GM23338 (cell line): ENCODE measurements around the gene PERM1. TPM values are rescaled to one million over a fixed set of nuclear protein-coding genes. Genes with fewer than 3 reads are reported as not detected.

Source experiments
- ATAC-seq: fragments of 200-7000 bp; cut with Tn5 transposase; 3 replicates; pipeline ENCODE4 v1.9.1; 2020
- DNase-seq: peaks from one replicate; pipeline ENCODE4 v3.0.0-alpha.2; 2015; ENCODE audit warnings: low spot score
- H2AFZ ChIP-seq: fragments of 200-600 bp; sonication (generic); 2 replicates; pipeline ENCODE4 v1.8.0; 2016; ENCODE audit warnings: antibody characterized with exemption, mild to moderate bottlenecking, moderate library complexity
- H3F3A ChIP-seq: fragments of 200-600 bp; sonication (generic); replicated peaks from 2 replicates; pipeline ENCODE4 v1.8.0; 2017; ENCODE audit warnings: antibody characterized with exemption, mixed run types, low read depth
- H3K27ac ChIP-seq: fragments of 200-600 bp; sonication (generic); 2 replicates; pipeline ENCODE4 v1.6.1; 2016; ENCODE audit warnings: low read depth
- H3K27me3 ChIP-seq: fragments of 200-600 bp; sonication (generic); 2 replicates; pipeline ENCODE4 v1.8.0; 2016; ENCODE audit warnings: mild to moderate bottlenecking, mixed run types, moderate library complexity; ENCODE audit not compliant: insufficient read depth
- H3K36me3 ChIP-seq: fragments of 200-600 bp; sonication (generic); 2 replicates; pipeline ENCODE4 v1.8.0; 2016; ENCODE audit warnings: mild to moderate bottlenecking; ENCODE audit not compliant: insufficient read depth
- H3K4me1 ChIP-seq: fragments of 200-600 bp; sonication (generic); 2 replicates; pipeline ENCODE4 v1.8.0; 2016; ENCODE audit warnings: mild to moderate bottlenecking, moderate library complexity; ENCODE audit not compliant: insufficient read depth
- H3K4me2 ChIP-seq: fragments of 200-600 bp; sonication (generic); 2 replicates; pipeline ENCODE4 v1.7.1; 2017; ENCODE audit warnings: mixed run types
- H3K4me3 ChIP-seq: fragments of 200-600 bp; sonication (generic); 2 replicates; pipeline ENCODE4 v1.6.1; 2016; ENCODE audit warnings: mixed run types
- H3K79me2 ChIP-seq: fragments of 200-600 bp; sonication (generic); replicated peaks from 2 replicates; pipeline ENCODE4 v1.8.0; 2017; ENCODE audit warnings: mild to moderate bottlenecking; ENCODE audit not compliant: insufficient read depth
- H3K9me2 ChIP-seq: fragments of 200-600 bp; sonication (generic); 2 replicates; pipeline ENCODE4 v1.8.0; 2017; ENCODE audit not compliant: insufficient read depth
- H4K20me1 ChIP-seq: fragments of 200-600 bp; sonication (generic); replicated peaks from 2 replicates; pipeline ENCODE4 v1.8.0; 2017; ENCODE audit warnings: mild to moderate bottlenecking; ENCODE audit not compliant: insufficient read depth
- H3K27ac Mint-ChIP-seq: 2 replicates; pipeline ENCODE4 v1.8.0; 2020; ENCODE audit warnings: inconsistent platforms, mild to moderate bottlenecking, moderate library complexity, mixed read lengths
- H3K27me3 Mint-ChIP-seq: 3 replicates; pipeline ENCODE4 v1.8.0; 2022; ENCODE audit warnings: low read depth, mild to moderate bottlenecking, moderate library complexity, mixed read lengths, inconsistent platforms; ENCODE audit not compliant: insufficient read depth, poor library complexity
- H3K36me3 Mint-ChIP-seq: 3 replicates; pipeline ENCODE4 v1.8.0; 2021; ENCODE audit warnings: low read depth, mild to moderate bottlenecking, inconsistent platforms, moderate library complexity, mixed read lengths
- H3K4me1 Mint-ChIP-seq: 3 replicates; pipeline ENCODE4 v1.8.0; 2020; ENCODE audit warnings: mild to moderate bottlenecking, inconsistent platforms, mixed read lengths
- H3K4me3 Mint-ChIP-seq: 3 replicates; pipeline ENCODE4 v1.8.0; 2021; ENCODE audit warnings: moderate library complexity, mild to moderate bottlenecking, inconsistent platforms, mixed read lengths
- H3K9me3 Mint-ChIP-seq: 3 replicates; pipeline ENCODE4 v1.8.0; 2020; ENCODE audit warnings: moderate library complexity, mild to moderate bottlenecking, inconsistent platforms, mixed read lengths
- CREB1 ChIP-seq: fragments of 250-450 bp; sonication (Bioruptor Pico); IDR thresholded peaks from 2 replicates; pipeline ENCODE4 v1.5.0; 2020; ENCODE audit warnings: low read depth, mild to moderate bottlenecking, moderate library complexity
- EZH2 ChIP-seq: fragments of 200-600 bp; sonication (generic); IDR thresholded peaks from one replicate; pipeline ENCODE4 v1.8.0; 2017; ENCODE audit warnings: antibody characterized with exemption, mild to moderate bottlenecking, low read depth; ENCODE audit not compliant: unreplicated experiment
- JUNB ChIP-seq: IDR thresholded peaks from one replicate; pipeline ENCODE4 v1.6.1; 2016; ENCODE audit warnings: antibody characterized with exemption; ENCODE audit not compliant: unreplicated experiment
- NANOG ChIP-seq: IDR thresholded peaks from 2 replicates; pipeline ENCODE4 v1.6.1; 2016; ENCODE audit warnings: antibody characterized with exemption, borderline replicate concordance
- POLR2AphosphoS5 ChIP-seq: IDR thresholded peaks from 2 replicates; pipeline ENCODE4 v1.6.1; 2016; ENCODE audit warnings: antibody characterized with exemption, low read depth
- REST ChIP-seq: IDR thresholded peaks from one replicate; pipeline ENCODE4 v1.6.1; 2018; ENCODE audit warnings: antibody characterized with exemption; ENCODE audit not compliant: unreplicated experiment
- STAT1 ChIP-seq: IDR thresholded peaks from one replicate; pipeline ENCODE4 v1.6.1; 2016; ENCODE audit warnings: antibody characterized with exemption; ENCODE audit not compliant: unreplicated experiment
- ZNF114 ChIP-seq: fragments of 250-450 bp; sonication (Bioruptor Pico); IDR thresholded peaks from 2 replicates; pipeline ENCODE4 v1.5.0; 2020; ENCODE audit warnings: mild to moderate bottlenecking, moderate library complexity
- ZNF331 ChIP-seq: fragments of 250-450 bp; sonication (Bioruptor Pico); IDR thresholded peaks from 2 replicates; pipeline ENCODE4 v1.5.0; 2020; ENCODE audit warnings: low read depth, mild to moderate bottlenecking, moderate library complexity
- ZNF462 ChIP-seq: fragments of 250-450 bp; sonication (Bioruptor Pico); IDR thresholded peaks from 2 replicates; pipeline ENCODE4 v1.5.0; 2020; ENCODE audit warnings: mild to moderate bottlenecking, moderate library complexity
- polyA plus RNA-seq: library from polyadenylated mRNA; unstranded; fragments of >200 nt; fragmentation: Nextera tagmentation; extraction: Ambion mirVana; gene quantifications from 2 replicates; pipeline ENCODE4 v1.2.1, GENCODE V29; 2016
- total RNA-seq: library from RNA; depleted of rRNA; stranded (reverse); fragments of >200 nt; shearing (Covaris generic); gene quantifications from 2 replicates; pipeline ENCODE4 v1.2.3, GENCODE V29; 2014
- TF ChIP-seq, protein P1 (sequence below): IDR thresholded peaks from 2 replicates; pipeline ENCODE4 v1.6.1; 2016; ENCODE audit warnings: antibody characterized with exemption

The PERM1 gene
- total and polyA plus RNA-seq, 2 experiments from 2014 or later, result 1.1 TPM; not detected in 1

GRCh38 chr1:927234-927633, 54.7 kb downstream of the PERM1 start (continued):
- no peak for TF ChIP-seq ZNF114 (CRISPR knock-in tag)
- no peak for TF ChIP-seq JUNB
- TF ChIP-seq, protein P1, sequence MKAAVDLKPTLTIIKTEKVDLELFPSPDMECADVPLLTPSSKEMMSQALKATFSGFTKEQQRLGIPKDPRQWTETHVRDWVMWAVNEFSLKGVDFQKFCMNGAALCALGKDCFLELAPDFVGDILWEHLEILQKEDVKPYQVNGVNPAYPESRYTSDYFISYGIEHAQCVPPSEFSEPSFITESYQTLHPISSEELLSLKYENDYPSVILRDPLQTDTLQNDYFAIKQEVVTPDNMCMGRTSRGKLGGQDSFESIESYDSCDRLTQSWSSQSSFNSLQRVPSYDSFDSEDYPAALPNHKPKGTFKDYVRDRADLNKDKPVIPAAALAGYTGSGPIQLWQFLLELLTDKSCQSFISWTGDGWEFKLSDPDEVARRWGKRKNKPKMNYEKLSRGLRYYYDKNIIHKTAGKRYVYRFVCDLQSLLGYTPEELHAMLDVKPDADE, result no peak
- TF ChIP-seq NANOG, result no peak
- TF ChIP-seq REST, result no peak
- no peak for TF ChIP-seq STAT1
- no peak for TF ChIP-seq ZNF331 (CRISPR knock-in tag)

DNA sequence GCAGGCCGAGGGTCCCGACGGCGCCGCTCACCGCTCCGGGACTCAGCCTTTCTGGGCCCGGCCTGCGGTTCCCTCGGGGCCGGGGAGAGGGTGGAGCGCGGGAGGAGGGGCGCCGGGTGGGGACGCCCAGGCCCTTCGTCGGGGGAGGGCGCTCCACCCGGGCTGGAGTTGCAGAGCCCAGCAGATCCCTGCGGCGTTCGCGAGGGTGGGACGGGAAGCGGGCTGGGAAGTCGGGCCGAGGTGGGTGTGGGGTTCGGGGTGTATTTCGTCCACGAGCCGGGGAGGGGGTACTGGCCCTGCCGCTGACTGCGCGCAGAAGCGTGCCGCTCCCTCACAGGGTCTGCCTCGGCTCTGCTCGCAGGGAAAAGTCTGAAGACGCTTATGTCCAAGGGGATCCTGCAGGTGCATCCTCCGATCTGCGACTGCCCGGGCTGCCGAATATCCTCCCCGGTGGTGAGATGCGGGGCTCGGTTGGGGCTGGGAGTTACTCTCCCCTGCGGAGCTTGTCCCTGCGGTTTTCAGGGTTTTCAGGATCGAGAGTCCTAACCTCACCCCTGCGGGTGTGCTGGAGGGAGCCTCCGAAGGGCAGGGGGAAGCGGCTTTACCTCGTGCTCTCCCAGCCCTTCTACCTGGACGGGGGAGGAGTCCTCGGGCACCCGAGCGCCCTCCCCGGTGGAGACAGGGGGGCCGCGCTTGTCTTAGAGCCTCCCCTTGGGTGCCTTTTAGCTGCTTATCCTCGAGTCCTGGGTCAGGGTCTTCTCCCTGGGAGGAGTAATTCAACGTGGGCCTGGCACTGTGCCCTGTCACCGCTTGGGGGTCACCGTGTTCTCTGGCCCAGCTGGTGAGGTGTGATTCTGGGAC, 56.1 kb downstream of the PERM1 start:
- peaks cover 5% of the 10 kb centered on the region; the same call in 1 of the 2 replicates for H3K4me1 ChIP-seq
- H3K36me3 ChIP-seq, result no peaks in the 10 kb centered on the region
- H3K4me2 ChIP-seq, result peak overlapping the region; percentile 70
- no peaks in the 10 kb centered on the region for H3K9me3 Mint-ChIP-seq
- peak overlapping the region; percentile 65 for H3K4me3 Mint-ChIP-seq
- no peaks in the 10 kb centered on the region for H3K79me2 ChIP-seq
- no peaks in the 10 kb centered on the region for H3F3A ChIP-seq
- no peaks in the 10 kb centered on the region for H3K36me3 Mint-ChIP-seq
- H2AFZ ChIP-seq, result no peak overlapping the region
- H4K20me1 ChIP-seq, result no peaks in the 10 kb centered on the region; the same call in none of the 2 replicates
- peaks cover 80% of the 10 kb centered on the region for H3K27me3 Mint-ChIP-seq
- no peak for DNase-seq
- peak; percentile 6 for ATAC-seq
- no peak overlapping the region for H3K27ac Mint-ChIP-seq
- H3K4me3 ChIP-seq, result peak overlapping the region; percentile 49
- peaks cover 17% of the 10 kb centered on the region for H3K4me1 Mint-ChIP-seq
- no peak overlapping the region for H3K27ac ChIP-seq
- peaks cover 98% of the 10 kb centered on the region for H3K27me3 ChIP-seq
- H3K9me2 ChIP-seq, result no peaks in the 10 kb centered on the region
- no peak for TF ChIP-seq POLR2AphosphoS5
- no peak for TF ChIP-seq CREB1 (CRISPR knock-in tag)
- no peak for TF ChIP-seq NANOG
- TF ChIP-seq EZH2, result peak; percentile 92
- TF ChIP-seq ZNF462 (CRISPR knock-in tag), result no peak
- TF ChIP-seq JUNB, result no peak
- no peak for TF ChIP-seq ZNF331 (CRISPR knock-in tag)
